ENCODE results near the gene TRPC4. TPM values are rescaled to one million over a fixed set of nuclear protein-coding genes. Genes with fewer than 3 reads are reported as not detected.

Gene TRPC4
- total and polyA plus RNA-seq, 12 donors: 0.24 to 22.5 (median 0.78) TPM

DNA sequence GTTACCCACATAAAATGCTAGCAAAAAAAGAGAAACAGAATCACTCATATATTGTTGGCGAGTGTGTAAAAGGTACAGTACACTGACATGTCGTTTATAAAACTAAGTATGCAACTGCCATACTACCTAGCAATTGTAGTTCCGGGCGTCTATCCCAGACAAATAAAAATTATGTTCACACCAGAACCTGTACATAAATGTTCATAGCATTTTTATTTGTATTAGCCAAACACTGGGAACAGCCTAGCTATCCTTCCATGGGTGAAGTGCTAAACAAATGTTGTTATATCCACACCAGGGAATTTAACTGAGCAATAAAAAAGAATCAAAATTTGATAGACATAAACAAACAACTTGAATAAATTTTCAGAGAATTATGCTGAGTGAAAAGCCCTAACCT is 242.1 kb downstream of the TRPC4 start:
- 59 to 73% (median 69%) methylated on average over 4 of the region's 4 CpGs for WGBS, 4 donors
- DNase-seq: no peak
- no peaks in the 10 kb centered on the region for H3K27me3 ChIP-seq
- intact Hi-C loops (cut with DNase I): no loop called here
- no peaks in the 10 kb centered on the region for H3K4me1 ChIP-seq (replicated peaks in 1 of 2)
- no peak for TF ChIP-seq POLR2A (IDR thresholded peaks at IDR 0.05)
- TF ChIP-seq, protein P1, sequence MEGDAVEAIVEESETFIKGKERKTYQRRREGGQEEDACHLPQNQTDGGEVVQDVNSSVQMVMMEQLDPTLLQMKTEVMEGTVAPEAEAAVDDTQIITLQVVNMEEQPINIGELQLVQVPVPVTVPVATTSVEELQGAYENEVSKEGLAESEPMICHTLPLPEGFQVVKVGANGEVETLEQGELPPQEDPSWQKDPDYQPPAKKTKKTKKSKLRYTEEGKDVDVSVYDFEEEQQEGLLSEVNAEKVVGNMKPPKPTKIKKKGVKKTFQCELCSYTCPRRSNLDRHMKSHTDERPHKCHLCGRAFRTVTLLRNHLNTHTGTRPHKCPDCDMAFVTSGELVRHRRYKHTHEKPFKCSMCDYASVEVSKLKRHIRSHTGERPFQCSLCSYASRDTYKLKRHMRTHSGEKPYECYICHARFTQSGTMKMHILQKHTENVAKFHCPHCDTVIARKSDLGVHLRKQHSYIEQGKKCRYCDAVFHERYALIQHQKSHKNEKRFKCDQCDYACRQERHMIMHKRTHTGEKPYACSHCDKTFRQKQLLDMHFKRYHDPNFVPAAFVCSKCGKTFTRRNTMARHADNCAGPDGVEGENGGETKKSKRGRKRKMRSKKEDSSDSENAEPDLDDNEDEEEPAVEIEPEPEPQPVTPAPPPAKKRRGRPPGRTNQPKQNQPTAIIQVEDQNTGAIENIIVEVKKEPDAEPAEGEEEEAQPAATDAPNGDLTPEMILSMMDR (IDR thresholded peaks at IDR 0.05): no peak
- no peaks in the 10 kb centered on the region for H3K36me3 ChIP-seq (replicated peaks in 1 of 2)
- H3K27ac ChIP-seq: no peak overlapping the region
- no peak overlapping the region for H3K4me3 ChIP-seq
- H3K9me3 ChIP-seq (replicated peaks in 1 of 3): no peaks in the 10 kb centered on the region

DNA sequence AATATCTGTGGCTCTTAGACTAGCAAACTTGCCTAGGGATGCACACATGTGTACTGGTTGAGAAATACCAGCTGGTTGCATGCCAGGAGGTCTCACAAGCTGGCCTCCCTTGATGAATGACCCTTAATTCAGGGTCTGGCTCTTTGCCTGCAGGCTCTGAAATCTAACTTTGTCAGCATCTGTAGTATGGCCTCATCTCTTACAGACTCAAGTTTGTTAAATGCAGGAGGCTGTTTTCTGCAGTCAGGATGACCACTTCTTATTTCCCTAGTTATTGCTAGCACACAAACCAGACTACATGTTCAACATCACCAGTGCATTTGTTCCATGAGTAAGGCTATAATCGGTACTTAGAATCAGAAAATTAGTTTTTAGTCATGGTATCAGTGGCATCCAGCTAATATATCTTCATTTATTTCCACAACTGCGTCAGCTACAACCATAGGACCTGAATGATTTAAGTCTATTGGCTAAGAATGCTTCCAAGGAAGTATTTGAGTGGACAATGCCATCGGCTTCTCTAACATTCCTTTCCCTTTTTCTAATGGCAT is 247.7 kb downstream of the TRPC4 start:
- Histone ChIP-seq H3K4me3 (no peak overlapping the region), H3K4me1 (replicated peaks in 1 of 2) (no peaks in the 10 kb centered on the region), H3K9me3 (replicated peaks in 1 of 3) (no peaks in the 10 kb centered on the region), H3K27ac (no peak overlapping the region), H3K36me3 (replicated peaks in 1 of 2) (no peaks in the 10 kb centered on the region), H3K27me3 (no peaks in the 10 kb centered on the region)
- TF ChIP-seq, protein P1 (IDR thresholded peaks at IDR 0.05): no peak
- no peak for TF ChIP-seq POLR2A (IDR thresholded peaks at IDR 0.05)
- WGBS, 4 donors: 51 to 61% (median 56%) methylated on average over 3 of the region's 3 CpGs
- DNase-seq: peak in 5 of 7 donors; percentile 6 to 32 (median 17)
- intact Hi-C loops (cut with DNase I): no loop called here

DNA sequence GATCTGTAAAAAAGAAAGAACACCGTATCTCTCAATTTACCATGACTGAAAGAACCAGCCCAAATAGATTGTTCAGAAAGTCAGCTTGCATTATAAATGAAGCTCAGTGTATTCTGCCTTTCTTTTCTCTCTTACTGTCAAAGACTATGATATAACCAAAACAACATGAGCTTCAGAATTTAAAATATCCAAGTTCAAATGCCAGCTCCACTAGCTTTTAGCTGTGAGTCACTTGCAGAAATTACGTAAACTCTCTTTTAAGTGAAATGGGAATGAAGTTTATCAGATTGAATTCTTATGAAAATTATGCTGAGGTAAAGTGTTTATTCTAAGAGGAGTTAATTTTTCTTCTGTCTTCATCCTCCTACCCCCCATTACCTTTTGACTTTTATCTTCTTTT is 251.0 kb downstream of the TRPC4 start:
- WGBS, 4 donors: 53 to 81% (median 65%) methylated on average over 2 of the region's 2 CpGs
- intact Hi-C loops (cut with DNase I): no loop called here
- H3K36me3 ChIP-seq (replicated peaks in 1 of 2): no peaks in the 10 kb centered on the region
- H3K9me3 ChIP-seq (replicated peaks in 1 of 3): no peaks in the 10 kb centered on the region
- H3K27ac ChIP-seq: no peak overlapping the region
- H3K4me1 ChIP-seq (replicated peaks in 1 of 2): no peaks in the 10 kb centered on the region
- no peak for DNase-seq
- H3K4me3 ChIP-seq: no peak overlapping the region
- H3K27me3 ChIP-seq: no peaks in the 10 kb centered on the region
- TF ChIP-seq, protein P1 (IDR thresholded peaks at IDR 0.05): no peak
- no peak for TF ChIP-seq POLR2A (IDR thresholded peaks at IDR 0.05)

DNA sequence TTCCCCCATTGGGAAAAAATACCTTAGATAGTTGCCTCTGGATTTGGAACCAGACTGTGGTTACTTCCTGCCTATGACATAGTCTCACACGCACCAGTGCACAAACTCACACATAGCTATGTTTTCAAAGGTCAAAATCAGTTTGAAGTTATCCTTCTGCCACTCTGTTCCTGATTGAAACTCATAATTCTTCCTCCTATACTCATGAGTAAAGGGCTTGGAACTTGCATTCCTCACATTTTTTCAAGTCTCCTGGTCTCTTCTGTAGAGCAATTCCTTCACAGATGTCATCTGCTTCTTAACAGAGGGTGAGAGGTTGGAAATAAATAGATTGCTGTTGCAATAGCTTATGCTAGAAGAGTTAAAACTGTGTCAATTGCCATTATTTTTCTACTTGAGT is 252.4 kb downstream of the TRPC4 start:
- Histone ChIP-seq H3K36me3 (replicated peaks in 1 of 2) (no peaks in the 10 kb centered on the region), H3K4me3 (no peak overlapping the region), H3K27ac (no peak overlapping the region), H3K27me3 (no peaks in the 10 kb centered on the region), H3K4me1 (replicated peaks in 1 of 2) (no peaks in the 10 kb centered on the region), H3K9me3 (replicated peaks in 1 of 3) (no peaks in the 10 kb centered on the region)
- WGBS, 4 donors: 44 to 57% (median 49%) methylated on average over 1 of the region's 1 CpG
- no peak for DNase-seq
- TF ChIP-seq, protein P1 (IDR thresholded peaks at IDR 0.05): no peak
- TF ChIP-seq POLR2A (IDR thresholded peaks at IDR 0.05): no peak
- intact Hi-C loops (cut with DNase I): no loop called here

Data from adrenal gland (tissue), 12 donors.